WTC11 (cell line): ENCODE data around the gene ZNF491. TPM values are rescaled to one million over a fixed set of nuclear protein-coding genes. Genes with fewer than 3 reads are reported as not detected.

Source experiments
- ATAC-seq: fragments of 200-7000 bp; cut with Tn5 transposase; 2 replicates; pipeline ENCODE4 v1.10.0; 2021; ENCODE audit warnings: mild to moderate bottlenecking, moderate library complexity
- CTCF ChIA-PET: fragments of 300-600 bp; sonication (Branson Sonifier 250); formaldehyde crosslinking; loops from one replicate; lab custom pipeline; 2021; ENCODE audit warnings: antibody characterized with exemption; lab: Charles Lee
- POLR2A ChIA-PET: fragments of 350-600 bp; sonication (Branson Sonifier 250); formaldehyde crosslinking; loops from one replicate; lab custom pipeline; 2021; ENCODE audit warnings: antibody characterized with exemption; lab: Charles Lee
- DNase-seq: peaks from one replicate; pipeline ENCODE4 v3.0.0; 2021; ENCODE audit warnings: low spot score
- H3K27ac Mint-ChIP-seq: 2 replicates; pipeline ENCODE4 v1.8.0; 2021; ENCODE audit warnings: mixed read lengths
- H3K27me3 Mint-ChIP-seq: 2 replicates; pipeline ENCODE4 v1.8.0; 2021; ENCODE audit warnings: low read depth, mild to moderate bottlenecking, moderate library complexity, mixed read lengths
- H3K36me3 Mint-ChIP-seq: 2 replicates; pipeline ENCODE4 v1.8.0; 2021; ENCODE audit warnings: mixed read lengths
- H3K4me1 Mint-ChIP-seq: 2 replicates; pipeline ENCODE4 v1.8.0; 2022; ENCODE audit warnings: mixed read lengths
- H3K4me3 Mint-ChIP-seq: 2 replicates; pipeline ENCODE4 v1.8.0; 2021; ENCODE audit warnings: mild to moderate bottlenecking, moderate library complexity, mixed read lengths
- H3K9me3 Mint-ChIP-seq: 2 replicates; pipeline ENCODE4 v1.8.0; 2021; ENCODE audit warnings: mixed read lengths
- HMGA2 ChIP-seq: fragments of 250-450 bp; sonication (Bioruptor Pico); IDR thresholded peaks from 2 replicates; pipeline ENCODE4 v1.4.0; 2021; ENCODE audit warnings: mild to moderate bottlenecking, moderate library complexity
- MXD4 ChIP-seq: fragments of 250-450 bp; sonication (Bioruptor Pico); IDR thresholded peaks from 2 replicates; pipeline ENCODE4 v1.8.0; 2021; ENCODE audit warnings: mild to moderate bottlenecking, moderate library complexity, borderline replicate concordance
- NFYB ChIP-seq: sonication (generic); formaldehyde crosslinking; conservative IDR thresholded peaks from 2 replicates; pipeline ENCODE4 v1.8.0; 2022; ENCODE audit warnings: low read depth, missing genetic modification reagents
- NR3C1 ChIP-seq: sonication (generic); formaldehyde crosslinking; conservative IDR thresholded peaks from 2 replicates; pipeline ENCODE4 v1.8.1; 2023; ENCODE audit warnings: low read depth, mild to moderate bottlenecking, missing genetic modification reagents
- RELA ChIP-seq: sonication (generic); formaldehyde crosslinking; IDR thresholded peaks from 2 replicates; pipeline ENCODE4 v1.8.1; 2022; ENCODE audit warnings: missing genetic modification reagents, mild to moderate bottlenecking, borderline replicate concordance
- TEAD1 ChIP-seq: sonication (generic); formaldehyde crosslinking; IDR thresholded peaks from 2 replicates; pipeline ENCODE4 v1.8.0; 2022; ENCODE audit warnings: mild to moderate bottlenecking, missing genetic modification reagents
- TEAD4 ChIP-seq: sonication (generic); formaldehyde crosslinking; IDR thresholded peaks from 2 replicates; pipeline ENCODE4 v1.8.0; 2022; ENCODE audit warnings: mild to moderate bottlenecking, missing genetic modification reagents
- ZNF396 ChIP-seq: fragments of 250-450 bp; sonication (Bioruptor Pico); IDR thresholded peaks from 2 replicates; pipeline ENCODE4 v1.8.0; 2021; ENCODE audit warnings: mild to moderate bottlenecking, moderate library complexity, borderline replicate concordance
- ZNF671 ChIP-seq: fragments of 250-450 bp; sonication (Bioruptor Pico); IDR thresholded peaks from 2 replicates; pipeline ENCODE4 v1.8.0; 2021; ENCODE audit warnings: mild to moderate bottlenecking
- total RNA-seq: library from RNA; stranded (reverse); gene quantifications from 3 replicates; pipeline ENCODE4 v1.2.3, GENCODE V29; 2021
- TF ChIP-seq, protein P1 (sequence below): sonication (generic); formaldehyde crosslinking; conservative IDR thresholded peaks from 2 replicates; pipeline ENCODE4 v1.8.1; 2023; ENCODE audit warnings: mild to moderate bottlenecking, low read depth, missing genetic modification reagents, moderate library complexity
- TF ChIP-seq, protein P2 (sequence below): sonication (generic); formaldehyde crosslinking; IDR thresholded peaks from 2 replicates; pipeline ENCODE4 v1.8.1; 2022; ENCODE audit warnings: low read depth, mild to moderate bottlenecking, moderate library complexity, missing genetic modification reagents, borderline replicate concordance
- TF ChIP-seq, protein P3 (sequence below): sonication (generic); formaldehyde crosslinking; IDR thresholded peaks from 2 replicates; pipeline ENCODE4 v1.8.0; 2023; ENCODE audit warnings: mild to moderate bottlenecking, missing genetic modification reagents
- TF ChIP-seq, protein P4 (sequence below): sonication (generic); formaldehyde crosslinking; IDR thresholded peaks from 2 replicates; pipeline ENCODE4 v1.8.0; 2023; ENCODE audit warnings: missing genetic modification reagents, mild to moderate bottlenecking, borderline replicate concordance
- TF ChIP-seq, protein P5 (sequence below): sonication (generic); formaldehyde crosslinking; IDR thresholded peaks from 2 replicates; pipeline ENCODE4 v1.8.1; 2023; ENCODE audit warnings: mild to moderate bottlenecking, missing genetic modification reagents, moderate library complexity
- TF ChIP-seq, protein P6 (sequence below): sonication (generic); formaldehyde crosslinking; IDR thresholded peaks from 2 replicates; pipeline ENCODE4 v1.8.1; 2022; ENCODE audit warnings: mild to moderate bottlenecking, moderate library complexity, missing genetic modification reagents
- TF ChIP-seq, protein P7 (sequence below): sonication (generic); formaldehyde crosslinking; IDR thresholded peaks from 2 replicates; pipeline ENCODE4 v1.8.1; 2023; ENCODE audit warnings: mild to moderate bottlenecking, moderate library complexity, missing genetic modification reagents
- TF ChIP-seq, protein P8 (sequence below): sonication (generic); formaldehyde crosslinking; IDR thresholded peaks from 2 replicates; pipeline ENCODE4 v1.8.1; 2023; ENCODE audit warnings: mild to moderate bottlenecking, missing genetic modification reagents

ZNF491 gene
- total RNA-seq, 1 experiment from 2014 or later: 2.1 TPM

DNA sequence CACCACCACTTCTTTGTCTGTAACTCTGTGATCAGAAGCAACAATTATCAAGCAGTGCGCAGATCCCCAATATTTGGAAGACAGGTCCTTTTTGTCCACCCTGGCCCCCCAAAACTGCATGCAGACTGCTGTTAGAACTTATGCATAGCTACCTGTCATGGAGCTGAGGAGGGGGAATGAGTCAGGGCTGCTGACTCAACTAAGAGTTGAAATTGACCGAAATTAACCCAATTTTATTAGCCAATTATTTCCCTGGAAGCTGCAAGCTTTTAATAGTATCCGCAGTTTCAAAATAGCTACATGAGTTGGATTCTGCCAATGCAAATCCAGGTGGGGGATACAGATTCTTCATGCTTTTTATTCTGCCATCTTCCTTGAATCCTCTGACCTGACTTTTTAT is 14.0 kb upstream of the ZNF491 start:
- H3K36me3 Mint-ChIP-seq: peaks cover 25% of the 10 kb centered on the region
- H3K4me1 Mint-ChIP-seq: no peaks in the 10 kb centered on the region
- no peak for DNase-seq
- TF ChIP-seq, protein P1, sequence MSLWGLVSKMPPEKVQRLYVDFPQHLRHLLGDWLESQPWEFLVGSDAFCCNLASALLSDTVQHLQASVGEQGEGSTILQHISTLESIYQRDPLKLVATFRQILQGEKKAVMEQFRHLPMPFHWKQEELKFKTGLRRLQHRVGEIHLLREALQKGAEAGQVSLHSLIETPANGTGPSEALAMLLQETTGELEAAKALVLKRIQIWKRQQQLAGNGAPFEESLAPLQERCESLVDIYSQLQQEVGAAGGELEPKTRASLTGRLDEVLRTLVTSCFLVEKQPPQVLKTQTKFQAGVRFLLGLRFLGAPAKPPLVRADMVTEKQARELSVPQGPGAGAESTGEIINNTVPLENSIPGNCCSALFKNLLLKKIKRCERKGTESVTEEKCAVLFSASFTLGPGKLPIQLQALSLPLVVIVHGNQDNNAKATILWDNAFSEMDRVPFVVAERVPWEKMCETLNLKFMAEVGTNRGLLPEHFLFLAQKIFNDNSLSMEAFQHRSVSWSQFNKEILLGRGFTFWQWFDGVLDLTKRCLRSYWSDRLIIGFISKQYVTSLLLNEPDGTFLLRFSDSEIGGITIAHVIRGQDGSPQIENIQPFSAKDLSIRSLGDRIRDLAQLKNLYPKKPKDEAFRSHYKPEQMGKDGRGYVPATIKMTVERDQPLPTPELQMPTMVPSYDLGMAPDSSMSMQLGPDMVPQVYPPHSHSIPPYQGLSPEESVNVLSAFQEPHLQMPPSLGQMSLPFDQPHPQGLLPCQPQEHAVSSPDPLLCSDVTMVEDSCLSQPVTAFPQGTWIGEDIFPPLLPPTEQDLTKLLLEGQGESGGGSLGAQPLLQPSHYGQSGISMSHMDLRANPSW: no peak
- TF ChIP-seq, protein P2, sequence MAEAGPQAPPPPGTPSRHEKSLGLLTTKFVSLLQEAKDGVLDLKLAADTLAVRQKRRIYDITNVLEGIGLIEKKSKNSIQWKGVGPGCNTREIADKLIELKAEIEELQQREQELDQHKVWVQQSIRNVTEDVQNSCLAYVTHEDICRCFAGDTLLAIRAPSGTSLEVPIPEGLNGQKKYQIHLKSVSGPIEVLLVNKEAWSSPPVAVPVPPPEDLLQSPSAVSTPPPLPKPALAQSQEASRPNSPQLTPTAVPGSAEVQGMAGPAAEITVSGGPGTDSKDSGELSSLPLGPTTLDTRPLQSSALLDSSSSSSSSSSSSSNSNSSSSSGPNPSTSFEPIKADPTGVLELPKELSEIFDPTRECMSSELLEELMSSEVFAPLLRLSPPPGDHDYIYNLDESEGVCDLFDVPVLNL (CRISPR knock-in tag): no peak
- TF ChIP-seq NR3C1 (no peak), TEAD1 (no peak)
- TF ChIP-seq, protein P3, sequence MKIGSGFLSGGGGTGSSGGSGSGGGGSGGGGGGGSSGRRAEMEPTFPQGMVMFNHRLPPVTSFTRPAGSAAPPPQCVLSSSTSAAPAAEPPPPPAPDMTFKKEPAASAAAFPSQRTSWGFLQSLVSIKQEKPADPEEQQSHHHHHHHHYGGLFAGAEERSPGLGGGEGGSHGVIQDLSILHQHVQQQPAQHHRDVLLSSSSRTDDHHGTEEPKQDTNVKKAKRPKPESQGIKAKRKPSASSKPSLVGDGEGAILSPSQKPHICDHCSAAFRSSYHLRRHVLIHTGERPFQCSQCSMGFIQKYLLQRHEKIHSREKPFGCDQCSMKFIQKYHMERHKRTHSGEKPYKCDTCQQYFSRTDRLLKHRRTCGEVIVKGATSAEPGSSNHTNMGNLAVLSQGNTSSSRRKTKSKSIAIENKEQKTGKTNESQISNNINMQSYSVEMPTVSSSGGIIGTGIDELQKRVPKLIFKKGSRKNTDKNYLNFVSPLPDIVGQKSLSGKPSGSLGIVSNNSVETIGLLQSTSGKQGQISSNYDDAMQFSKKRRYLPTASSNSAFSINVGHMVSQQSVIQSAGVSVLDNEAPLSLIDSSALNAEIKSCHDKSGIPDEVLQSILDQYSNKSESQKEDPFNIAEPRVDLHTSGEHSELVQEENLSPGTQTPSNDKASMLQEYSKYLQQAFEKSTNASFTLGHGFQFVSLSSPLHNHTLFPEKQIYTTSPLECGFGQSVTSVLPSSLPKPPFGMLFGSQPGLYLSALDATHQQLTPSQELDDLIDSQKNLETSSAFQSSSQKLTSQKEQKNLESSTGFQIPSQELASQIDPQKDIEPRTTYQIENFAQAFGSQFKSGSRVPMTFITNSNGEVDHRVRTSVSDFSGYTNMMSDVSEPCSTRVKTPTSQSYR (CRISPR knock-in tag): no peak
- TF ChIP-seq, protein P4, sequence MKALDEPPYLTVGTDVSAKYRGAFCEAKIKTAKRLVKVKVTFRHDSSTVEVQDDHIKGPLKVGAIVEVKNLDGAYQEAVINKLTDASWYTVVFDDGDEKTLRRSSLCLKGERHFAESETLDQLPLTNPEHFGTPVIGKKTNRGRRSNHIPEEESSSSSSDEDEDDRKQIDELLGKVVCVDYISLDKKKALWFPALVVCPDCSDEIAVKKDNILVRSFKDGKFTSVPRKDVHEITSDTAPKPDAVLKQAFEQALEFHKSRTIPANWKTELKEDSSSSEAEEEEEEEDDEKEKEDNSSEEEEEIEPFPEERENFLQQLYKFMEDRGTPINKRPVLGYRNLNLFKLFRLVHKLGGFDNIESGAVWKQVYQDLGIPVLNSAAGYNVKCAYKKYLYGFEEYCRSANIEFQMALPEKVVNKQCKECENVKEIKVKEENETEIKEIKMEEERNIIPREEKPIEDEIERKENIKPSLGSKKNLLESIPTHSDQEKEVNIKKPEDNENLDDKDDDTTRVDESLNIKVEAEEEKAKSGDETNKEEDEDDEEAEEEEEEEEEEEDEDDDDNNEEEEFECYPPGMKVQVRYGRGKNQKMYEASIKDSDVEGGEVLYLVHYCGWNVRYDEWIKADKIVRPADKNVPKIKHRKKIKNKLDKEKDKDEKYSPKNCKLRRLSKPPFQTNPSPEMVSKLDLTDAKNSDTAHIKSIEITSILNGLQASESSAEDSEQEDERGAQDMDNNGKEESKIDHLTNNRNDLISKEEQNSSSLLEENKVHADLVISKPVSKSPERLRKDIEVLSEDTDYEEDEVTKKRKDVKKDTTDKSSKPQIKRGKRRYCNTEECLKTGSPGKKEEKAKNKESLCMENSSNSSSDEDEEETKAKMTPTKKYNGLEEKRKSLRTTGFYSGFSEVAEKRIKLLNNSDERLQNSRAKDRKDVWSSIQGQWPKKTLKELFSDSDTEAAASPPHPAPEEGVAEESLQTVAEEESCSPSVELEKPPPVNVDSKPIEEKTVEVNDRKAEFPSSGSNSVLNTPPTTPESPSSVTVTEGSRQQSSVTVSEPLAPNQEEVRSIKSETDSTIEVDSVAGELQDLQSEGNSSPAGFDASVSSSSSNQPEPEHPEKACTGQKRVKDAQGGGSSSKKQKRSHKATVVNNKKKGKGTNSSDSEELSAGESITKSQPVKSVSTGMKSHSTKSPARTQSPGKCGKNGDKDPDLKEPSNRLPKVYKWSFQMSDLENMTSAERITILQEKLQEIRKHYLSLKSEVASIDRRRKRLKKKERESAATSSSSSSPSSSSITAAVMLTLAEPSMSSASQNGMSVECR (CRISPR knock-in tag): no peak
- H3K27me3 Mint-ChIP-seq: peaks cover 31% of the 10 kb centered on the region
- H3K4me3 Mint-ChIP-seq: no peak overlapping the region
- POLR2A ChIA-PET: no interaction called here
- no peak overlapping the region for H3K27ac Mint-ChIP-seq
- no peak for ATAC-seq
- CTCF ChIA-PET: no interaction called here
- H3K9me3 Mint-ChIP-seq: peaks cover 51% of the 10 kb centered on the region

DNA sequence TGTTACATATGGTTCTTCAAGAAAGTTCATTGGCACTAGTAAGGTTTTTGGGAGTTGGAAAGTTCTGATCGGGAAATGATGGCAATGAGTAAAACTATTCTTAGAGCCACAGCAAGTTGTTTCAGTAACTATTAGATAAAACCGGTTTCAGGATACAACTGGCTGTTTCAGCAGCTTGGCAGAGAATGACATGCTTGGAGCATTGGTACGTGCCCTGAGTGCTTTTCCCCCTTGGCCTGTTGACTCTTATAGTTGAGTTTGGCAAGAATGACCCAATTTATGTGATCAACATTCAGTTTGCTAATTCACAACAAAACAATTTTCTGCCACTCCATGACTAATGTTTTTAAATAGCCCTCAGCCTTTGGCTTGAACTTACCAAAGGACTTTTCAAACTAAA is 10.8 kb upstream of the ZNF491 start:
- ATAC-seq: no peak
- Mint-ChIP-seq H3K4me1 (no peaks in the 10 kb centered on the region), H3K27ac (no peak overlapping the region), H3K4me3 (no peak overlapping the region), H3K27me3 (peaks cover 27% of the 10 kb centered on the region), H3K9me3 (peaks cover 32% of the 10 kb centered on the region), H3K36me3 (peaks cover 3% of the 10 kb centered on the region; the same call in 1 of the 2 replicates)
- ChIA-PET CTCF (no interaction called here), POLR2A (no interaction called here)
- no peak for DNase-seq
- TF ChIP-seq RELA (no peak), NFYB (CRISPR knock-in tag) (no peak), ZNF396 (CRISPR knock-in tag) (no peak), TEAD1 (no peak), NR3C1 (no peak), HMGA2 (CRISPR knock-in tag) (no peak), ZNF671 (CRISPR knock-in tag) (no peak), TEAD4 (CRISPR knock-in tag) (no peak), MXD4 (CRISPR knock-in tag) (no peak)
- TF ChIP-seq, protein P2 (CRISPR knock-in tag): no peak
- TF ChIP-seq, protein P5, sequence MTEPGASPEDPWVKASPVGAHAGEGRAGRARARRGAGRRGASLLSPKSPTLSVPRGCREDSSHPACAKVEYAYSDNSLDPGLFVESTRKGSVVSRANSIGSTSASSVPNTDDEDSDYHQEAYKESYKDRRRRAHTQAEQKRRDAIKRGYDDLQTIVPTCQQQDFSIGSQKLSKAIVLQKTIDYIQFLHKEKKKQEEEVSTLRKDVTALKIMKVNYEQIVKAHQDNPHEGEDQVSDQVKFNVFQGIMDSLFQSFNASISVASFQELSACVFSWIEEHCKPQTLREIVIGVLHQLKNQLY (CRISPR knock-in tag): no peak
- TF ChIP-seq, protein P6, sequence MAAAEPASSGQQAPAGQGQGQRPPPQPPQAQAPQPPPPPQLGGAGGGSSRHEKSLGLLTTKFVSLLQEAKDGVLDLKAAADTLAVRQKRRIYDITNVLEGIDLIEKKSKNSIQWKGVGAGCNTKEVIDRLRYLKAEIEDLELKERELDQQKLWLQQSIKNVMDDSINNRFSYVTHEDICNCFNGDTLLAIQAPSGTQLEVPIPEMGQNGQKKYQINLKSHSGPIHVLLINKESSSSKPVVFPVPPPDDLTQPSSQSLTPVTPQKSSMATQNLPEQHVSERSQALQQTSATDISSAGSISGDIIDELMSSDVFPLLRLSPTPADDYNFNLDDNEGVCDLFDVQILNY (CRISPR knock-in tag): no peak
- TF ChIP-seq, protein P7, sequence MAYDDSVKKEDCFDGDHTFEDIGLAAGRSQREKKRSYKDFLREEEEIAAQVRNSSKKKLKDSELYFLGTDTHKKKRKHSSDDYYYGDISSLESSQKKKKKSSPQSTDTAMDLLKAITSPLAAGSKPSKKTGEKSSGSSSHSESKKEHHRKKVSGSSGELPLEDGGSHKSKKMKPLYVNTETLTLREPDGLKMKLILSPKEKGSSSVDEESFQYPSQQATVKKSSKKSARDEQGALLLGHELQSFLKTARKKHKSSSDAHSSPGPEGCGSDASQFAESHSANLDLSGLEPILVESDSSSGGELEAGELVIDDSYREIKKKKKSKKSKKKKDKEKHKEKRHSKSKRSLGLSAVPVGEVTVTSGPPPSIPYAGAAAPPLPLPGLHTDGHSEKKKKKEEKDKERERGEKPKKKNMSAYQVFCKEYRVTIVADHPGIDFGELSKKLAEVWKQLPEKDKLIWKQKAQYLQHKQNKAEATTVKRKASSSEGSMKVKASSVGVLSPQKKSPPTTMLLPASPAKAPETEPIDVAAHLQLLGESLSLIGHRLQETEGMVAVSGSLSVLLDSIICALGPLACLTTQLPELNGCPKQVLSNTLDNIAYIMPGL (CRISPR knock-in tag): no peak
- TF ChIP-seq, protein P8, sequence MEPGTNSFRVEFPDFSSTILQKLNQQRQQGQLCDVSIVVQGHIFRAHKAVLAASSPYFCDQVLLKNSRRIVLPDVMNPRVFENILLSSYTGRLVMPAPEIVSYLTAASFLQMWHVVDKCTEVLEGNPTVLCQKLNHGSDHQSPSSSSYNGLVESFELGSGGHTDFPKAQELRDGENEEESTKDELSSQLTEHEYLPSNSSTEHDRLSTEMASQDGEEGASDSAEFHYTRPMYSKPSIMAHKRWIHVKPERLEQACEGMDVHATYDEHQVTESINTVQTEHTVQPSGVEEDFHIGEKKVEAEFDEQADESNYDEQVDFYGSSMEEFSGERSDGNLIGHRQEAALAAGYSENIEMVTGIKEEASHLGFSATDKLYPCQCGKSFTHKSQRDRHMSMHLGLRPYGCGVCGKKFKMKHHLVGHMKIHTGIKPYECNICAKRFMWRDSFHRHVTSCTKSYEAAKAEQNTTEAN (CRISPR knock-in tag): no peak
